ENCODE measurements around the gene DEFB124. TPM values are rescaled to one million over a fixed set of nuclear protein-coding genes. Genes with fewer than 3 reads are reported as not detected.
"Not testable (repeated sequence)": the region's sequence is repeated elsewhere in the genome, so short reads cannot be mapped to it uniquely, and the experiment has no call there.

DEFB124 gene
- total RNA-seq, 1 experiment from 2014 or later = not detected

- DNase-seq; H3K27me3 ChIP-seq (ENCODE audit: low read length): not testable (repeated sequence)
Measured at GRCh38 chr20:31426891-31427551, 47.9 kb downstream of the DEFB124 start.

GRCh38 chr20:31425797-31426196, 49.1 kb downstream of the DEFB124 start:
- DNase-seq = no peak
- H3K9me3 ChIP-seq (ENCODE audit: low read length) = no peaks in the 10 kb centered on the region
- no peak overlapping the region for H3K4me3 ChIP-seq (ENCODE audit: low read length)
- H3K36me3 ChIP-seq (ENCODE audit: insufficient read depth, low read length) = no peaks in the 10 kb centered on the region
- no peaks in the 10 kb centered on the region for H3K79me2 ChIP-seq (ENCODE audit: low read length)
- no peaks in the 10 kb centered on the region for H4K20me1 ChIP-seq (ENCODE audit: insufficient read depth, low read depth, low read length)
- H3K27me3 ChIP-seq (ENCODE audit: low read length) = no peaks in the 10 kb centered on the region
- H3K4me1 ChIP-seq (ENCODE audit: low read length) = no peaks in the 10 kb centered on the region
- H2AFZ ChIP-seq (ENCODE audit: low read length) = no peak overlapping the region
- no peak overlapping the region for H3K27ac ChIP-seq (ENCODE audit: low read length)
- no peaks in the 10 kb centered on the region for H3K9me2 ChIP-seq (replicated peaks; ENCODE audit: insufficient read depth, low read length)
- H3K9ac ChIP-seq (ENCODE audit: low read length) = no peak overlapping the region
- H3K4me2 ChIP-seq (ENCODE audit: low read depth, low read length, poor library complexity, severe bottlenecking) = no peak overlapping the region

More at GRCh38 chr20:31426891-31427551, 47.9 kb downstream of the DEFB124 start:
- not testable (repeated sequence) for H4K20me1 ChIP-seq (ENCODE audit: insufficient read depth, low read depth, low read length); H3K4me3 ChIP-seq (ENCODE audit: low read length); H2AFZ ChIP-seq (ENCODE audit: low read length); H3K27ac ChIP-seq (ENCODE audit: low read length); H3K4me2 ChIP-seq (ENCODE audit: low read depth, low read length, poor library complexity, severe bottlenecking); H3K4me1 ChIP-seq (ENCODE audit: low read length); H3K9me3 ChIP-seq (ENCODE audit: low read length); H3K9me2 ChIP-seq (replicated peaks; ENCODE audit: insufficient read depth, low read length); H3K9ac ChIP-seq (ENCODE audit: low read length); H3K79me2 ChIP-seq (ENCODE audit: low read length); H3K36me3 ChIP-seq (ENCODE audit: insufficient read depth, low read length)

- Histone ChIP-seq H3K27ac (ENCODE audit: low read length) (no peak overlapping the region), H3K9ac (ENCODE audit: low read length) (no peak overlapping the region), H3K27me3 (ENCODE audit: low read length) (no peaks in the 10 kb centered on the region), H4K20me1 (ENCODE audit: insufficient read depth, low read depth, low read length) (no peaks in the 10 kb centered on the region), H3K9me3 (ENCODE audit: low read length) (no peaks in the 10 kb centered on the region), H3K36me3 (ENCODE audit: insufficient read depth, low read length) (no peaks in the 10 kb centered on the region), H3K79me2 (ENCODE audit: low read length) (no peaks in the 10 kb centered on the region), H2AFZ (ENCODE audit: low read length) (no peak overlapping the region), H3K4me1 (ENCODE audit: low read length) (no peaks in the 10 kb centered on the region), H3K4me3 (ENCODE audit: low read length) (no peak overlapping the region), H3K9me2 (replicated peaks; ENCODE audit: insufficient read depth, low read length) (no peaks in the 10 kb centered on the region), H3K4me2 (ENCODE audit: low read depth, low read length, poor library complexity, severe bottlenecking) (no peak overlapping the region)
- DNase-seq = no peak
Measured at GRCh38 chr20:31418307-31418706, 56.6 kb downstream of the DEFB124 start.

GRCh38 chr20:31415653-31416052, 59.3 kb downstream of the DEFB124 start:
- DNase-seq = no peak
- H3K9me2 ChIP-seq (replicated peaks; ENCODE audit: insufficient read depth, low read length) = no peaks in the 10 kb centered on the region
- no peaks in the 10 kb centered on the region for H3K79me2 ChIP-seq (ENCODE audit: low read length)
- H3K4me1 ChIP-seq (ENCODE audit: low read length) = no peaks in the 10 kb centered on the region
- no peak overlapping the region for H3K9ac ChIP-seq (ENCODE audit: low read length)
- H3K27me3 ChIP-seq (ENCODE audit: low read length) = no peaks in the 10 kb centered on the region
- no peaks in the 10 kb centered on the region for H4K20me1 ChIP-seq (ENCODE audit: insufficient read depth, low read depth, low read length)
- H3K36me3 ChIP-seq (ENCODE audit: insufficient read depth, low read length) = no peaks in the 10 kb centered on the region
- no peak overlapping the region for H2AFZ ChIP-seq (ENCODE audit: low read length)
- no peak overlapping the region for H3K27ac ChIP-seq (ENCODE audit: low read length)
- H3K4me2 ChIP-seq (ENCODE audit: low read depth, low read length, poor library complexity, severe bottlenecking) = no peak overlapping the region
- H3K4me3 ChIP-seq (ENCODE audit: low read length) = no peak overlapping the region
- no peaks in the 10 kb centered on the region for H3K9me3 ChIP-seq (ENCODE audit: low read length)

Other genes starting within 250 kb of the DEFB124 start
- gene DEFB115, start 217.5 kb downstream of the DEFB124 start, total RNA-seq (2014; rRNA removed; shearing (Covaris generic); ENCODE audit: low replicate concordance) = not detected in 2 replicates
- not detected in 2 replicates for gene DEFB116, start 166.5 kb downstream of the DEFB124 start, total RNA-seq (2014; rRNA removed; shearing (Covaris generic); ENCODE audit: low replicate concordance)
- gene DEFB118, start 106.5 kb downstream of the DEFB124 start, total RNA-seq (2014; rRNA removed; shearing (Covaris generic); ENCODE audit: low replicate concordance) = not detected in 2 replicates
- not detected in 2 replicates for gene DEFB119, start 84.5 kb downstream of the DEFB124 start, total RNA-seq (2014; rRNA removed; shearing (Covaris generic); ENCODE audit: low replicate concordance)
- not detected in 2 replicates for gene DEFB121, start 68.9 kb downstream of the DEFB124 start, total RNA-seq (2014; rRNA removed; shearing (Covaris generic); ENCODE audit: low replicate concordance)
- gene DEFB123, start 34.5 kb downstream of the DEFB124 start, total RNA-seq (2014; rRNA removed; shearing (Covaris generic); ENCODE audit: low replicate concordance) = not detected in 2 replicates
- gene REM1, start 161 bp upstream of the DEFB124 start, total RNA-seq (2014; rRNA removed; shearing (Covaris generic); ENCODE audit: low replicate concordance) = not detected in 2 replicates
- 54.4 and 69.6 TPM in 2 replicates for gene HM13, start 39.3 kb upstream of the DEFB124 start, total RNA-seq (2014; rRNA removed; shearing (Covaris generic); ENCODE audit: low replicate concordance)
- gene ID1, start 130.2 kb upstream of the DEFB124 start, total RNA-seq (2014; rRNA removed; shearing (Covaris generic); ENCODE audit: low replicate concordance) = 5.0 TPM in 1 of 2 replicates, not detected in the other
- gene COX4I2, start 162.8 kb upstream of the DEFB124 start, total RNA-seq (2014; rRNA removed; shearing (Covaris generic); ENCODE audit: low replicate concordance) = not detected in 2 replicates
- 41.0 and 56.1 TPM in 2 replicates for gene BCL2L1, start 247.7 kb upstream of the DEFB124 start, total RNA-seq (2014; rRNA removed; shearing (Covaris generic); ENCODE audit: low replicate concordance)